HFF-Myc (cell line): Measurements from ENCODE around the gene PRKCI.

Experiments
- DNase-seq: peaks from one replicate; pipeline ENCODE4 v3.0.0-alpha.2; 2011; ENCODE audit warnings: low read depth; ENCODE audit errors: extremely low read depth
- H3K4me3 ChIP-seq: replicated peaks from 2 replicates; pipeline ENCODE4 v1.5.1; 2011; ENCODE audit warnings: low read depth, mild to moderate bottlenecking, control low read depth, low read length
- TF ChIP-seq, protein P1 (sequence below): IDR thresholded peaks from 2 replicates; pipeline ENCODE4 v1.5.1; 2012; ENCODE audit warnings: mild to moderate bottlenecking, low read depth, low read length, control low read depth; ENCODE audit errors: missing control alignments

The PRKCI gene

GRCh38 chr3:170277833-170278580 is 55.8 kb downstream of the PRKCI start:
- no peak overlapping the region for H3K4me3 ChIP-seq
- no peak for DNase-seq
- TF ChIP-seq, protein P1, sequence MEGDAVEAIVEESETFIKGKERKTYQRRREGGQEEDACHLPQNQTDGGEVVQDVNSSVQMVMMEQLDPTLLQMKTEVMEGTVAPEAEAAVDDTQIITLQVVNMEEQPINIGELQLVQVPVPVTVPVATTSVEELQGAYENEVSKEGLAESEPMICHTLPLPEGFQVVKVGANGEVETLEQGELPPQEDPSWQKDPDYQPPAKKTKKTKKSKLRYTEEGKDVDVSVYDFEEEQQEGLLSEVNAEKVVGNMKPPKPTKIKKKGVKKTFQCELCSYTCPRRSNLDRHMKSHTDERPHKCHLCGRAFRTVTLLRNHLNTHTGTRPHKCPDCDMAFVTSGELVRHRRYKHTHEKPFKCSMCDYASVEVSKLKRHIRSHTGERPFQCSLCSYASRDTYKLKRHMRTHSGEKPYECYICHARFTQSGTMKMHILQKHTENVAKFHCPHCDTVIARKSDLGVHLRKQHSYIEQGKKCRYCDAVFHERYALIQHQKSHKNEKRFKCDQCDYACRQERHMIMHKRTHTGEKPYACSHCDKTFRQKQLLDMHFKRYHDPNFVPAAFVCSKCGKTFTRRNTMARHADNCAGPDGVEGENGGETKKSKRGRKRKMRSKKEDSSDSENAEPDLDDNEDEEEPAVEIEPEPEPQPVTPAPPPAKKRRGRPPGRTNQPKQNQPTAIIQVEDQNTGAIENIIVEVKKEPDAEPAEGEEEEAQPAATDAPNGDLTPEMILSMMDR = no peak

DNA sequence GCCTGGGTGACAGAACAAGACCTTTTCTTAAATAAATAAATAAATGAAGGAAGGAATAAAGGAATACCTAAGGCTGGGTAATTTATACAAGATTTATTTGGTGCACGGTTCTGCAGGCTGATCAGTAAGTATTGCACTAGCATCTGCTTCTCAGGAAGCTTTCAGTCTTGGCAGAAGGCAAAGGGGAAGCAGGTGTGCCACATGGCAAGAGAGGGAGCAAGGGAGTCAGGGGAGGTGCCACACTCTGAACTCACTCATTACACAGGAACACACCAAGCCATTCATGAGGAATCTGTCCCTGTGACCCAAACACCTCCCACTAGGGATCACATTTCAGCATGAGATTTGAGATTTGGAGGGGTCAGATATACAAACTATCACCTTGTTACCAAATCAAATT is 56.4 kb downstream of the PRKCI start:
- no peak overlapping the region for H3K4me3 ChIP-seq
- TF ChIP-seq, protein P1 = no peak
- no peak for DNase-seq

DNA sequence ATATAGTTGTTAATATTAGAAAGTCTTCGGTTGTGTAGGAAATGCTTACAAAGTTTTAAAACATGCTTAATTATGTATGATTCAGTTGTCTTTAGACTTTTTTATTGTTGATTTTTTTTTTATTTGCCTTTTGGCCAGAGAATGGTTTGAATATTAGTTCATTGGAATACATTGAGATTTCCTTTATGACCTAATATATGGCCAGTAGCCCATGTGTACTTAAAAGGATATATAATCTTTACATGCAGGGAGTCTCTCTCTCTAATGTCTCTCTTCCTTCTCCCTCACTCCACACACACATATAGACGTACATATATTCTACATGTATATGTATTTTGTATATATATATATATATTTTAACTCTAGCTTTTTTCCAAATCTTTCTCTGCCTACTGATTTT is 68.0 kb downstream of the PRKCI start:
- TF ChIP-seq, protein P1 = no peak
- no peak overlapping the region for H3K4me3 ChIP-seq
- DNase-seq = no peak

GRCh38 chr3:170295586-170295985 is 73.4 kb downstream of the PRKCI start:
- DNase-seq = no peak
- TF ChIP-seq, protein P1 = no peak
- H3K4me3 ChIP-seq = no peak overlapping the region

DNA sequence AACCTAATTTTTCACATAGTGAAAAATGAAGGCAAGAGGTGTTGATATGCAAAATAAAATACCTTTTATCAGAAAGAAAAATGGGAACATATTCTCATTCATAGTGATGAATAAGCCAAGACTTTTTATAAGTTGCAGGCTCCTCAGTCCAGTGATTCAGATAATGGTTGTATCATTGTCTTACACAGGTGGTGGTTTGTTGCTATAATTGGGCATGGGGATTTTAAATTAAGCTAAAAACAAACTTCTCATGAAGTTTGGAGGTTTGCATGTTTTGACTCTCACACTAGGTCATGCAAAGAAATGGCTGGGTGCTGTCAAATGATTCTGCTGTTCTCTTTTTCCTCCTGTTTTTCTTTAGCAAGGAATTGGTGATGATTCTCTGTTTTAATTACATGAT is 74.5 kb downstream of the PRKCI start:
- no peak for DNase-seq
- no peak overlapping the region for H3K4me3 ChIP-seq
- TF ChIP-seq, protein P1 = no peak

- no peak for DNase-seq
- H3K4me3 ChIP-seq = no peak overlapping the region
- TF ChIP-seq, protein P1 = no peak
These were observed 79.2 kb downstream of the PRKCI start for GRCh38 chr3:170301405-170301804.

DNA sequence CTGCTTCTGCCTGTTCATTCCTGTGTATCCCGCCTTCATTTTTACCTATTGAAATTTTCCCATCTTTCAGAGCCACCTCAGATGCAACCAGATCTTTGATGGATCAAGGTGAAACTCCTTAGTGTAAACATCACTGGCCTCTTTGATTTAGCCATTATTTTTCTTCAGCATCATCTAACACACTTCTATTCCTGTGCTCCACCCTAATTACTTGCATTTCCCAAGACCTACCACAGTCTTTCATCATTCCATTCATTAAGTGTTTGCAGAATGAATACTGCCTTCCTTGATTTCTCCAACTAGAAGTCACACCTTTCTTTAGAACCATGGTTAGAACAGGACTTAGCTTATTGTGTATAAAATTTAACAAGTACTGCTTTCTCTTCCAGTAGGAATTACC is 79.8 kb downstream of the PRKCI start:
- DNase-seq = no peak
- TF ChIP-seq, protein P1 = no peak
- no peak overlapping the region for H3K4me3 ChIP-seq
